ENCODE data around the gene TMC3. TPM values are rescaled to one million over a fixed set of nuclear protein-coding genes. Genes with fewer than 3 reads are reported as not detected.

The TMC3 gene
- total RNA-seq, 1 donor from 2014 or later = not detected

DNA sequence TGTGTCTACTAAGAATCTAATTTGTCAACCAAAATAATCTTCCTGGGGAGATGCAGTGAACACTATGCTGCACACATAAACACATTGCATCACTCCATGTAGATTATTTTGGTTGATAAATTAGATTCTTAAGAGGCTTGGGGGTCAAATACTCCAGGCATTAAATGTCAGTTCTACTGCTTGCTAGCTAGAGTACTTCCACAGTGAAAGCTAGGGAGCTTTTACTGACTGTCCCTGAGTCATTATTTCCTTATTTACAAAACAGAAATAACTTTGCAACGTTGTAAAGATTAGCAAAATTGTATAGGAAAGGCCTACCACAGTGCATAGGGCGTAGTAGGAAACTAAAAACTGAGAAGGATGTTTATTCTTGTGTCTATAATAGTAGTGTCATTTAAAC is 12.9 kb upstream of the TMC3 start:
- intact Hi-C loops (cut with DNase I) = no loop called here
- DNase-seq (ENCODE audit: low spot score) = no peak

GRCh38 chr15:81385721-81386076 is 11.7 kb upstream of the TMC3 start:
- intact Hi-C loops (cut with DNase I) = no loop called here
- no peak for DNase-seq (ENCODE audit: low spot score)

DNA sequence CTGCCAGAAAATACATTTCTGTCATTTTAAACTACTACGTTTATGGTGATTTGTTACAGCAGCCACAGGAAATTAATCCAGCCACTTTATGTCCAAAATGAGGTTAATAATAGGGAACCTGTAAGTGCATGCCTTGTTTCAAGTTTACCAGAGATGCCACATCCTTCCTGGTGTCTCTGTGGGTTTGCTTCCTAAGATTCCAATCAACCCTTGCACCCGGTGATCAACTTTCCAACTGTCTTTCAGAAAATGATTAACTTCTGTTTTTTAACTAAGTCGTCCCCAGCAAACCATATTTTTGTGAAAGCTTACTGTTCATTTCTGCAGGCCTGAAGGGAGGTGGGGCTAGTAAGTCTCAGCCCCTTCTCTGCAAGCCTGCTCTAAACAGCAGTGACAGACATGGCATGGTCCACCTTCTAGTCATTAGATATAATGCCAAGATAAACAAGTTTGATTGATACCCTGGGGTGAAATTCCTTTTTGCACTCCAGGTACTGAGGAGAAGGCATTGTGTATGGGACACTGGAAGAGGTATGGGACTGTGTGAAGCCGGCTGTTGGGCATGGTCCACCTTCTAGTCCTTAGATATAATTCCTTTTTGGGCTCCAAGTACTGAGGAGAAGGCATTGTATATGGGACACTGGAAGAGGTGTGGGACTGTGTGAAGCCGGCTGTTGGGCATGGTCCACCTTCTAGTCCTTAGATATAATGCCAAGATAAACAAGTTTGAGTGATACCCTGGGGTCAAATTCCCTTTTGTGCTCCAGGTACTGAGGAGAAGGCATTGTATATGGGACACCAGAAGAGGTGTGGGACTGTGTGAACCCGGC is 11.1 kb upstream of the TMC3 start:
- intact Hi-C loops (cut with DNase I) = no loop called here

DNA sequence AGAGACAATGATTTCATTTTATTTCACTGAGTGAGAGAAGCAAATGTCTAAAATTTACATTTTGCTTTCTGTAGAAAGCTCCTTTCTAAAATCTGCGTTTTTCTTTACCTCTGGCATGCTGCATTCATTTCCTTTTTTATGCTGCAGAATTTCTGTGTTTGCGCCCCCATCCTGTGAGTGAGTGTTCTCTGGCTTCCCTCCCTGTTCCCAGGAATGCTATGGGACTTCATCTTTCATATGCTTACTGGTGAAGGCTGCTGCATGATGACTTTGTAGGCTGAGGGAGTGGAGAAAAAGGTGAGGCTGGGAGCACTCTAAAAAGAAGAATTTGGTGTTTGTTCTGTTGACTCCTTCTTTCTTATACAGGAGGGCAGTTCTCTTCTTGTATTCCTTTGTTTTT is 7.7 kb upstream of the TMC3 start:
- intact Hi-C loops (cut with DNase I) = no loop called here
- DNase-seq (ENCODE audit: low spot score) = no peak

More for the DNA sequence above, 11.1 kb upstream of the TMC3 start:
- no peak for DNase-seq (ENCODE audit: low spot score)

GRCh38 chr15:81380668-81381067 is 6.7 kb upstream of the TMC3 start:
- intact Hi-C loops (cut with DNase I) = no loop called here
- no peak for DNase-seq (ENCODE audit: low spot score)

DNA sequence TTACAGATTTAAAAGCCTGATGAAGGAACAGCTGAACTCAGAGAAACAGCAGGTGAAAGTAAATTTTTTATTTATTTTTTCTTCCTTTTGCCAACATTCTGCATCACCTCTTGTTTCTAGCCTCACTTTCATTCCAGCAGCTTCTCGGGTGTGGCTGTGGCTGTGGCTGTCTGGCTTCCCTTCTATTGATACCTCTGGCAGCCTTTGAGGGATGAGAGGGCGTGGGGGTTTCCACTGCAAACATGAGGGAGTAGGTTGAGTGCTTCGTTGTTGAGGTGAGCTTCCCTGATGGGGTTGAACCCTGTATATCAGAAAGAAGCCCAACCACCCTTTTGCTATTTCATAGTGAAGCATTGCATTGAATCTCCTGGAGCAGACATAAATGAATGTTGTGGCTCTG is 6.2 kb upstream of the TMC3 start:
- intact Hi-C loops (cut with DNase I) = no loop called here
- no peak for DNase-seq (ENCODE audit: low spot score)

DNA sequence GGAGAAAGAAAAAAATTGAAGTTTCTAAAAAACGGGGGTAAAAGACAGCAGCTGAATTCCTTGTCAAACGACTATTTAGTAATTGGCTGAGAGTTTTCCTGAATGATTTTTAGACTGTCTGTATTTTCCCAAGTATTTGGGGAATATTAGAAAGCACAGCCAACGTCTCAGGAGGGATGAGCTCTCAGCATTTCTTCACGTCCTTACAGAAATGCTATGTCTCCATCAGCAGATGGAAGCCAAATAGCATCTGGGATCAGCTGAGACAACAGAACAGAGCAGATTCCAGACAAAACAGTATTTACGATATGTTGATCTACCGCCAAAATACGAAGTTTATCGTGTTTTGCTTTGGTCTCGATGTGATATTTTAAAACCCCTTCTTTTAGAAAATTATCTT is 5.3 kb upstream of the TMC3 start:
- DNase-seq (ENCODE audit: low spot score) = no peak
- intact Hi-C loops (cut with DNase I) = no loop called here

DNA sequence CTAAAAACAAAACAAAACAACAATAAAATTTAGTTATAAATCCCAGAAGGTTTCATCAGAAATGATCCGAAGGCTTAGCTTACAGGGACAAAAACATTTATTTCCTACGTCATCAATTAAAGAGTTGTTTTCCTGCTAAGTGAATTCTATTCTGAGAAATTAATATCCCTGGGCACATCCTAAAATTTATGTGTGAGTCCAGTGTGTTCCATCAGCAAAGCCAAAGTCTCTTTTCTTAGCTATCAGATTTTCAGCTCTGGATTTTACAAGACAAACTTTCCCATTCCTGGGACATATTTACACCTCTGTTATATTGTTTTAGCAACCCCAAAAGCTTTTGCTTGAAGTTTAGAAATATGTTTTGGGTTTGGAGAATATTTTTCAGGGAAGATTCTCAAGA is 4.4 kb upstream of the TMC3 start:
- intact Hi-C loops (cut with DNase I) = no loop called here
- no peak for DNase-seq (ENCODE audit: low spot score)

DNA sequence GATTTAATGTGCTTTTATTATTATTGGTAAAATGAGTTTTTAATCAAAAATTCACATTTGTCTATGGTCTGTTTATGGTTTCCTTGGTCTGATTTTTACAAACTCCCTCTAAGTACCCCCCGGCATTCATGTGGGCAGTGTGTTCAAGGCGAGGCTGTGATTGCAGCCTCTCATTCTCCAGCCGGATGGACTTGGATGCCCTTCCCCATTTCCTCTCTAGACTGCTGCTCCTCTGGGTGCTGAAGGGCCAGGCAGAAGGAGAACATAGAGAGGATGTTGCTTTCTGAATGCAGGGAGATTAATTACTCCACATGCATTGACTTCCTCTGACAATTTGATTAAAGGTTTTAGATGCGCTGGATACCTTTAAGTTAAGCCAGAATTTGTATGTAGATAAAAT is 3.9 kb upstream of the TMC3 start:
- DNase-seq (ENCODE audit: low spot score) = no peak
- intact Hi-C loops (cut with DNase I) = no loop called here

- DNase-seq (ENCODE audit: low spot score) = no peak
- intact Hi-C loops (cut with DNase I) = no loop called here
These were observed 2.2 kb upstream of the TMC3 start for GRCh38 chr15:81376231-81376630.

GRCh38 chr15:81375461-81375860 is 1.4 kb upstream of the TMC3 start:
- no peak for DNase-seq (ENCODE audit: low spot score)
- intact Hi-C loops (cut with DNase I) = no loop called here

- no peak for DNase-seq (ENCODE audit: low spot score)
- intact Hi-C loops (cut with DNase I) = no loop called here
These were observed 837 bp downstream of the TMC3 start for GRCh38 chr15:81373176-81373575.

DNA sequence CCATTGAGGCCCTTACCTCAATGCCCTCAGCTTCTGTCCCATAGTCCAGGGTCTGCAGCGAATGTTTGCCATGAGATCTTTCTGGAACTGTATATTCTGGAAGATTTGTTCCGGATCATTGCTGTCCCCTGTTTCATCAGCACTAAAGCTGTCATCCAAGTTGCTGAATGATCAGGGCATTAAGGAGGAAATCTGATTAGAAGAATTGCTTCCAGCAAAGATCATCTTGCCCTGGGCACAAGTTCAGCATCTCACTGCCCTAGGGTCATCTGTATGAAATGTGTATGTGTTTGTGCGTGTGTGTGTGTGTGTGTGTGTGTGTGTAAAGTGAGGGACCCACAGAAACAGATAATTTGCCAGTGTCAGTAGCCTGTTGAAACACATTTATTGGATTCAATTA is 1.4 kb downstream of the TMC3 start:
- no peak for DNase-seq (ENCODE audit: low spot score)
- intact Hi-C loops (cut with DNase I) = no loop called here

DNA sequence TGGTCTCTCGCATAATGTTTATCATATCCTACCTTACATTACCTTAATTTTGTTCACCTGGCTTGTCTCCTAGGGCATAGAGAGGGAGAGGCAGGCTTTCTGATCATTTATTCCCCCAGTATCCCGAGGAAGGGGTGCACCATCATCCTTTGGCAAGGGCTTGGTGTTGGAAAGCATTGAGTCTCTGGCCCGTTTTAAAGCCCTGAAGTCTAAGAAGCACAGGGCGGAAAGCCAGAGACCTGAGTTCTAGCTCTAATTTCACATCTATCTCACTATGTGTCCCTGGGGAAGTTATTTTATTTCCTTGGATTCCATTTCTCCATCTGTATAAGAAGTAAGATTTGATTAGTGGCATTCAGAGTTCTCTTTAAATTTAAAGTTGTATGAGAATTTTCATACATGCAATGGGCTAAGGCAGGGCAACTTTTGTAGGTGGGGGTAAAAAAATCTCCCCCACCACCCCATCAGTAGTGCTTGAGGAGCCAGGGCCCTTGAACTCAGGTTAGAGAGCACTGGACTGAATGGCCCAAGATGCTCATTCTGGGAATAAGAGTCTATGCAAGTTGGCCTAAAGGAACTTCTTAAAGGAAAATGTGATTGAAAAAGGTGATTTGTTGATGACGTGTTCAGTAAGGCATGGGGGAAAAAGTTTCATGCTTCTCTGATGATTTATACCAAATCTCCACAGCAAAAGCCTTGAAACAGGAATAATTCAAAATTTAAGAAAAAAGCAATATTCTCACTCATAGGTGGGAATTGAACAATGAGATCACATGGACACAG is 10.1 kb downstream of the TMC3 start:
- DNase-seq (ENCODE audit: low spot score) = no peak
- intact Hi-C loops (cut with DNase I) = no loop called here

DNA sequence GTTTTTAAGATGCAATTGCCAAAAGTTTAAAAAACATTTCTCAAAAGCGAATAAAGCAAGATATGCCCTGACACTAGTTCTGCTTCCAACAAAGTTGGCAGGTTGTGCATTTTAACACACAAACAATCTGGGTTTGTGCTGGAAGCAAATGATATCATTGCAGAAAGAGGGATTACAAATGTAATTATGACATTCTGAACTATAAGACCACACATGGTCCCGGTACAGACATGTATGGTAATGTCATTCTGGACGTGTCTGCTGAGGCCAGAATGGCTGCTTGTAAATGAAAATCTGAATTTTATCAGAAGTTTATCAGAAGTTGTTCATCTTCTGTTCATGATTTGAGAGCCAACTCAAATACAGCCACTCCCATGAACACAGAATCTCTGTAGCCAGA is 10.7 kb downstream of the TMC3 start:
- intact Hi-C loops (cut with DNase I) = no loop called here
- no peak for DNase-seq (ENCODE audit: low spot score)

GRCh38 chr15:81362790-81363189 is 11.2 kb downstream of the TMC3 start:
- intact Hi-C loops (cut with DNase I) = no loop called here
- no peak for DNase-seq (ENCODE audit: low spot score)

DNA sequence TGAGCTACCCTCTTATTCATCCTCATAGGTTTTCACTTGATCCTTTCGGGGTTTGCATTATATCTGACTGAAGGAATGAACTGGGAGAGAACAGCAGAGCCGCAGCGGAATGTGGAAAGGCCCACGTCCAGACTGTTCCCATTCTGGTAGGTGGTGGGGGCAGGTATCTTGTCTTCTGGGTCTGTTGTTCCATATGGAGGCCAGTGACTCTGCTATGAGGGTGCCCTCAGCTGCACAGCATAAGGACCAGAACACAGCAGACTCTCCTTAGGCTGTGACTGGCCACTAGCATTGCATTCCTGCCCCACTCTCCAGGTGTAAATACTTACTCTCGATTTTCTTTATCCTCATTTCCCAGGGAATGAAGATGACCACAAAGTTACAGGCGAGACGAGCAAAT is 12.1 kb downstream of the TMC3 start:
- DNase-seq (ENCODE audit: low spot score) = no peak
- intact Hi-C loops (cut with DNase I) = no loop called here

- no peak for DNase-seq (ENCODE audit: low spot score)
- intact Hi-C loops (cut with DNase I) = no loop called here
These were observed 13.5 kb downstream of the TMC3 start for GRCh38 chr15:81360491-81360890.

GRCh38 chr15:81358248-81358647 is 15.8 kb downstream of the TMC3 start:
- intact Hi-C loops (cut with DNase I) = no loop called here
- DNase-seq (ENCODE audit: low spot score) = no peak

- DNase-seq (ENCODE audit: low spot score) = no peak
- intact Hi-C loops (cut with DNase I) = no loop called here
These were observed 16.8 kb downstream of the TMC3 start for GRCh38 chr15:81357180-81357686.

DNA sequence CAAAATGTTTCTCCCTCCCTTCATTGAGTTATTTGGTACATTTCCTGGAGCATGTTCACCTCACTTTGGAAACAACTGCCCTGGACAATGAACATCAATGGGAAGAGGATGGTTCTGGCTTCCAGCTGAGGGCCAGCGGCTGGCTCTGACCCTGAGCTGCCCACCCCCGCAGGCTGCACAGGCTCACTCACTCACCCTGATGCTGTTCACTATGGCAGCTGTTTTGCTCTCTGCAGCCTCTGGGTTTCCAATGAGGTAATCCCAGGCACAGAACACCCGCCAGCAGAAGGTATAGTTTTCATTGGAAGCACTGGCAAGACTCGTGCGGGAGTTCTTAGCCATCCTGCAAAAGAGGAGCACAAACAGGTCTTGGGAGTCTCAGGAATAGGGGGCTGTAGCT is 17.8 kb downstream of the TMC3 start:
- intact Hi-C loops (cut with DNase I) = no loop called here

More for the DNA sequence above, 17.8 kb downstream of the TMC3 start:
- DNase-seq (ENCODE audit: low spot score) = no peak
